Astrocyte of the hippocampus (primary cell): ENCODE results near the gene KAZN.

Source experiments
- DNase-seq: peaks from one replicate; pipeline ENCODE4 v3.0.0; 2011; ENCODE audit warnings: low read depth, low spot score

KAZN gene

GRCh38 chr1:14590411-14591180, 7.9 kb upstream of the KAZN start:
- no peak for DNase-seq

- DNase-seq, result no peak
Measured at GRCh38 chr1:14591600-14591999, 6.9 kb upstream of the KAZN start.

- no peak for DNase-seq
Measured at GRCh38 chr1:14592004-14592631, 6.4 kb upstream of the KAZN start.

- DNase-seq, result no peak
Measured at GRCh38 chr1:14593302-14593701, 5.2 kb upstream of the KAZN start.

- DNase-seq, result no peak
Measured at GRCh38 chr1:14594045-14594444, 4.4 kb upstream of the KAZN start.

- DNase-seq, result no peak
Measured at GRCh38 chr1:14596591-14596990, 1.9 kb upstream of the KAZN start.

GRCh38 chr1:14597343-14598006, 1.0 kb upstream of the KAZN start:
- peak; percentile 92 for DNase-seq

- DNase-seq, result no peak
Measured at GRCh38 chr1:14598007-14598497, 433 bp upstream of the KAZN start.

- peak; percentile 56 for DNase-seq
Measured at GRCh38 chr1:14599183-14599791, 802 bp downstream of the KAZN start.

- no peak for DNase-seq
Measured at GRCh38 chr1:14599800-14600199, 1.3 kb downstream of the KAZN start.

GRCh38 chr1:14600405-14601112, 2.1 kb downstream of the KAZN start:
- DNase-seq, result peak; percentile 49

- peak; percentile 85 for DNase-seq
Measured at GRCh38 chr1:14602136-14602535, 3.7 kb downstream of the KAZN start.

GRCh38 chr1:14603645-14604044, 5.2 kb downstream of the KAZN start:
- DNase-seq, result no peak

GRCh38 chr1:14604414-14604813, 5.9 kb downstream of the KAZN start:
- no peak for DNase-seq

GRCh38 chr1:14605945-14606344, 7.5 kb downstream of the KAZN start:
- peak; percentile 13 for DNase-seq

- DNase-seq, result peak; percentile 42
Measured at GRCh38 chr1:14606632-14607031, 8.1 kb downstream of the KAZN start.

GRCh38 chr1:14607295-14607694, 8.8 kb downstream of the KAZN start:
- DNase-seq, result no peak

GRCh38 chr1:14608308-14608707, 9.8 kb downstream of the KAZN start:
- DNase-seq, result no peak

GRCh38 chr1:14610761-14611160, 12.3 kb downstream of the KAZN start:
- DNase-seq, result peak; percentile 72

- no peak for DNase-seq
Measured at GRCh38 chr1:14611792-14612191, 13.3 kb downstream of the KAZN start.

GRCh38 chr1:14612256-14612655, 13.8 kb downstream of the KAZN start:
- DNase-seq, result no peak

GRCh38 chr1:14613926-14614325, 15.4 kb downstream of the KAZN start:
- no peak for DNase-seq
